Body of pancreas (tissue), 4 donors: ENCODE results near the gene CSE1L. TPM values are rescaled to one million over a fixed set of nuclear protein-coding genes. Genes with fewer than 3 reads are reported as not detected.
"Not testable (repeated sequence)": the region's sequence is repeated elsewhere in the genome, so short reads cannot be mapped to it uniquely, and the experiment has no call there.

Source experiments
- ATAC-seq: fragments of 150-250 bp; one replicate; pipeline ENCODE4 v1.9.1; 2016
- DNase-seq, 4 donors: peaks; one replicate each; pipeline ENCODE4 v3.0.0-alpha.2; 2019
- H3K27ac ChIP-seq, 4 donors: fragments of 200-600 bp; sonication (generic); 1 replicate in 3 of 4; 2 replicates in 1 of 4; pipeline versions ENCODE4 v1.5.1 to v1.6.1; 2016 to 2019; ENCODE audit warnings: mild to moderate bottlenecking in 1 of 4, mixed read lengths in 1 of 4, moderate library complexity in 1 of 4
- H3K27me3 ChIP-seq, 2 donors: fragments of 200-600 bp; sonication (generic); one replicate each; pipeline ENCODE4 v1.6.0; 2016; ENCODE audit warnings: mild to moderate bottlenecking in 1 of 2
- H3K36me3 ChIP-seq, 2 donors: fragments of 200-600 bp; sonication (generic); replicated peaks in 1 of 2; 2 replicates each; pipeline ENCODE4 v1.5.1; 2016; ENCODE audit warnings: low read depth in 2 of 2; ENCODE audit not compliant: insufficient read depth in 1 of 2
- H3K4me1 ChIP-seq: fragments of 200-600 bp; sonication (generic); one replicate; pipeline ENCODE4 v1.6.0; 2016
- H3K4me3 ChIP-seq, 2 donors: fragments of 200-600 bp; sonication (generic); 1 replicate in 1 of 2; 2 replicates in 1 of 2; pipeline ENCODE4 v1.5.1; 2016 to 2019
- H3K9me3 ChIP-seq, 3 donors: fragments of 200-600 bp; sonication (generic); 1 replicate in 2 of 3; 2 replicates in 1 of 3; pipeline ENCODE4 v1.5.1; 2016
- POLR2A ChIP-seq, 3 donors: fragments of 450-650 bp; IDR thresholded peaks; one replicate each; pipeline ENCODE4 v1.6.1; 2016; ENCODE audit warnings: antibody characterized with exemption in 3 of 3, mild to moderate bottlenecking in 2 of 3
- WGBS, 2 donors: methylation state at CpG; one replicate each; pipeline ENCODE4 v1.1.5; 2017; 5-methylcytosine and 5-hydroxymethylcytosine counted together
- intact Hi-C: fragments of 100-400 bp; cut with DNase I; formaldehyde crosslinking; loops from one replicate; pipeline ENCODE4 v1.15.1; 2023
- total RNA-seq, 2 donors: library from RNA; depleted of rRNA; stranded (reverse); fragments of >200 nt; gene quantifications; one replicate each; pipeline ENCODE4 v1.1.0, GENCODE V29; 2016
- TF ChIP-seq, protein P1 (sequence below), 7 experiments: fragments of 450-650 bp in 4 of 7; fragments of 200-600 bp in 3 of 7; sonication (generic) in 3 of 7; IDR thresholded peaks; one replicate each; pipeline ENCODE4 v1.5.1; 2016 to 2019; ENCODE audit warnings: antibody characterized with exemption in 7 of 7

The CSE1L gene
- total RNA-seq, 2 donors from 2014 or later = 16.5 to 23.6 TPM

GRCh38 chr20:49132995-49133478 lies 86.9 kb downstream of the CSE1L start:
- Histone ChIP-seq H3K27me3 (no peaks in the 10 kb centered on the region), H3K27ac (peak overlapping the region; percentile 40 to 51 (median 44)), H3K4me1 (peaks cover 16% of the 10 kb centered on the region), H3K4me3 (no peak overlapping the region), H3K9me3 (no peaks in the 10 kb centered on the region), H3K36me3 (peaks cover 0 to 2% of the 10 kb centered on the region in 2 donors)
- ATAC-seq = peak; percentile 92
- intact Hi-C loops = loop anchor here (5.0 kb wide), 1 partner anchor 84 kb away; the partner anchor contains the start of gene DDX27
- WGBS, 2 donors = 2 to 20% methylated on average over 4 to 5 of the region's 5 CpGs
- DNase-seq = peak; percentile 32 to 70 (median 38)
- no peak for TF ChIP-seq POLR2A (IDR thresholded peaks at IDR 0.05)
- TF ChIP-seq, protein P1, sequence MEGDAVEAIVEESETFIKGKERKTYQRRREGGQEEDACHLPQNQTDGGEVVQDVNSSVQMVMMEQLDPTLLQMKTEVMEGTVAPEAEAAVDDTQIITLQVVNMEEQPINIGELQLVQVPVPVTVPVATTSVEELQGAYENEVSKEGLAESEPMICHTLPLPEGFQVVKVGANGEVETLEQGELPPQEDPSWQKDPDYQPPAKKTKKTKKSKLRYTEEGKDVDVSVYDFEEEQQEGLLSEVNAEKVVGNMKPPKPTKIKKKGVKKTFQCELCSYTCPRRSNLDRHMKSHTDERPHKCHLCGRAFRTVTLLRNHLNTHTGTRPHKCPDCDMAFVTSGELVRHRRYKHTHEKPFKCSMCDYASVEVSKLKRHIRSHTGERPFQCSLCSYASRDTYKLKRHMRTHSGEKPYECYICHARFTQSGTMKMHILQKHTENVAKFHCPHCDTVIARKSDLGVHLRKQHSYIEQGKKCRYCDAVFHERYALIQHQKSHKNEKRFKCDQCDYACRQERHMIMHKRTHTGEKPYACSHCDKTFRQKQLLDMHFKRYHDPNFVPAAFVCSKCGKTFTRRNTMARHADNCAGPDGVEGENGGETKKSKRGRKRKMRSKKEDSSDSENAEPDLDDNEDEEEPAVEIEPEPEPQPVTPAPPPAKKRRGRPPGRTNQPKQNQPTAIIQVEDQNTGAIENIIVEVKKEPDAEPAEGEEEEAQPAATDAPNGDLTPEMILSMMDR (IDR thresholded peaks at IDR 0.05) = peak; percentile 41 to 81 (median 73)

DNA sequence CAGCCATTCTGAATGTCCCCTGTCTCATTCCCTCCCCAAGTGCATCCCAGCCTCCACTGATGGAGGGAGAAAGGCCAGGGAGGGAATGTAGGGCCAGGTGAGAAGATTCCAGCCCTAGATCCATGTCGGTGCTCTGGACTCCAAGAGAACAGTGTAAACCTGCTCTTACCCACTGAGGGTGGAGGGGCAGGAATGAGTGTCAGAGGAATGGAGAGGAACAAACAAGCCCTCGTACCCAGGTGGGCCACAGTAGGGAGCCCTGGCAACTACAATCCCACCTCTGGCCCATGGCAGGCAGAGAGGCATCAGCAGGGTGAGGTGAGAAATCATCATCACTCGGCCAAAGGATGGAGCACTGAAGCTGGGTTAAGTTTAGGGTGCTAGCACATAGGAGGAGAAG lies 87.5 kb downstream of the CSE1L start:
- Histone ChIP-seq H3K27me3 (no peaks in the 10 kb centered on the region), H3K36me3 (peaks cover 0 to 2% of the 10 kb centered on the region in 2 donors), H3K27ac (peak overlapping the region; percentile 40 to 51 (median 44)), H3K4me3 (no peak overlapping the region), H3K4me1 (peaks cover 16% of the 10 kb centered on the region), H3K9me3 (no peaks in the 10 kb centered on the region)
- WGBS, 2 donors = 65 to 71% methylated on average over 3 of the region's 3 CpGs
- no peak for TF ChIP-seq POLR2A (IDR thresholded peaks at IDR 0.05)
- TF ChIP-seq, protein P1 (IDR thresholded peaks at IDR 0.05) = no peak
- ATAC-seq (peak; percentile 8), DNase-seq (no peak)
- intact Hi-C loops = loop anchor here (5.0 kb wide), 1 partner anchor 84 kb away; the partner anchor contains the start of gene DDX27

GRCh38 chr20:49134797-49135196 lies 88.7 kb downstream of the CSE1L start:
- intact Hi-C loops = loop anchor here (5.0 kb wide), 1 partner anchor 83 kb away; the partner anchor contains the start of gene DDX27
- 83 to 84% methylated on average over 8 of the region's 8 CpGs for WGBS, 2 donors

GRCh38 chr20:49136817-49137571 lies 90.9 kb downstream of the CSE1L start:
- TF ChIP-seq, protein P1 (IDR thresholded peaks at IDR 0.05) = no peak
- TF ChIP-seq POLR2A (IDR thresholded peaks at IDR 0.05) = no peak
- DNase-seq = no peak
- H3K4me3 ChIP-seq = no peak overlapping the region
- intact Hi-C loops = no loop called here
- H3K4me1 ChIP-seq = peaks cover 16% of the 10 kb centered on the region
- WGBS, 2 donors = 83 to 88% methylated on average over 15 of the region's 15 CpGs
- ATAC-seq = no peak
- H3K9me3 ChIP-seq = no peaks in the 10 kb centered on the region
- no peak overlapping the region for H3K27ac ChIP-seq
- H3K27me3 ChIP-seq = no peaks in the 10 kb centered on the region
- peaks cover 0 to 2% of the 10 kb centered on the region in 2 donors for H3K36me3 ChIP-seq

More at GRCh38 chr20:49134797-49135196, 88.7 kb downstream of the CSE1L start:
- ATAC-seq, H3K27ac ChIP-seq, H3K4me3 ChIP-seq, H3K27me3 ChIP-seq, H3K9me3 ChIP-seq, H3K36me3 ChIP-seq, DNase-seq: not testable (repeated sequence)
- H3K4me1 ChIP-seq = peaks cover 16% of the 10 kb centered on the region

DNA sequence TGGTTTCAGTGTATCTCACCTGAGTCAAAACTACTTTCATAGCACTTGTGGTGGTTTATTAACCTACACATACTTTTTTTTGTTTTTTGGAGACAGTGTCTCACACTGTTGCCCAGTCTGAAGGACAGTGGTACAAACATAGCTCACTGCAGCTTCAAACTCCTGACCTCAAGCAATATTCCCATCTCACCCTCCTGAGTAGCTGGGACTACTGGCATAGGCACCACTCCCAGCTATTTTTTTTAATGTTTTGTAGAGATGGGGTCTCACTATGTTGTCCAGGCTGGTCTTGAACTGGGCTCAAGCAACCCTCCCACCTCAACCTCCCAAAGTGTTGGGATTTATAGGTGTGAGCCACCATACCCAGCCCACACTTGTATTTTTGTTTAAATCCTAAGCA lies 92.3 kb downstream of the CSE1L start:
- no peak overlapping the region for H3K4me3 ChIP-seq
- H3K27ac ChIP-seq = no peak overlapping the region
- H3K4me1 ChIP-seq = peaks cover 3% of the 10 kb centered on the region
- intact Hi-C loops = no loop called here
- TF ChIP-seq, protein P1 (IDR thresholded peaks at IDR 0.05) = no peak
- no peak for TF ChIP-seq POLR2A (IDR thresholded peaks at IDR 0.05)
- no peaks in the 10 kb centered on the region for H3K27me3 ChIP-seq
- no peak for DNase-seq
- no peak for ATAC-seq
- H3K9me3 ChIP-seq = no peaks in the 10 kb centered on the region
- peaks cover 0 to 2% of the 10 kb centered on the region in 2 donors for H3K36me3 ChIP-seq
